ENCODE data around the gene TXNIP. TPM values are rescaled to one million over a fixed set of nuclear protein-coding genes. Genes with fewer than 3 reads are reported as not detected.

Gene TXNIP
- total RNA-seq, 1 donor from 2014 or later = 129 TPM

GRCh38 chr1:145979746-145980456 is 16.5 kb downstream of the TXNIP start:
- no peak overlapping the region for H3K27ac Mint-ChIP-seq
- no peak overlapping the region for H3K4me3 Mint-ChIP-seq
- no peaks in the 10 kb centered on the region for H3K9me3 Mint-ChIP-seq
- TF ChIP-seq CTCF (IDR thresholded peaks at IDR 0.05; ENCODE audit: unreplicated experiment) = no peak
- H3K27me3 Mint-ChIP-seq (ENCODE audit: low read depth) = no peaks in the 10 kb centered on the region
- H3K4me1 Mint-ChIP-seq = peaks cover 8% of the 10 kb centered on the region
- DNase-seq (ENCODE audit: low spot score in 2 of 2, unreplicated experiment in 2 of 2) = no peak
- H3K36me3 Mint-ChIP-seq = no peaks in the 10 kb centered on the region

- H3K4me1 Mint-ChIP-seq = peaks cover 4% of the 10 kb centered on the region
- no peaks in the 10 kb centered on the region for H3K36me3 Mint-ChIP-seq
- H3K27ac Mint-ChIP-seq = no peak overlapping the region
- DNase-seq (ENCODE audit: low spot score in 2 of 2, unreplicated experiment in 2 of 2) = peak; percentile 68 to 77
- no peaks in the 10 kb centered on the region for H3K27me3 Mint-ChIP-seq (ENCODE audit: low read depth)
- TF ChIP-seq CTCF (IDR thresholded peaks at IDR 0.05; ENCODE audit: unreplicated experiment) = no peak
- no peak overlapping the region for H3K4me3 Mint-ChIP-seq
- no peaks in the 10 kb centered on the region for H3K9me3 Mint-ChIP-seq
These were observed 17.3 kb downstream of the TXNIP start for GRCh38 chr1:145978854-145979745.

GRCh38 chr1:145978471-145978853 is 17.9 kb downstream of the TXNIP start:
- DNase-seq (ENCODE audit: low spot score in 2 of 2, unreplicated experiment in 2 of 2) = no peak
- Mint-ChIP-seq H3K4me1 (peaks cover 2% of the 10 kb centered on the region), H3K9me3 (no peaks in the 10 kb centered on the region), H3K27ac (no peak overlapping the region), H3K27me3 (ENCODE audit: low read depth) (no peaks in the 10 kb centered on the region), H3K4me3 (no peak overlapping the region), H3K36me3 (no peaks in the 10 kb centered on the region)
- TF ChIP-seq CTCF (IDR thresholded peaks at IDR 0.05; ENCODE audit: unreplicated experiment) = no peak

GRCh38 chr1:145977486-145978470 is 18.6 kb downstream of the TXNIP start:
- Mint-ChIP-seq H3K4me1 (no peaks in the 10 kb centered on the region), H3K27ac (no peak overlapping the region), H3K4me3 (peak overlapping the region; percentile 56), H3K27me3 (ENCODE audit: low read depth) (no peaks in the 10 kb centered on the region), H3K9me3 (no peaks in the 10 kb centered on the region), H3K36me3 (no peaks in the 10 kb centered on the region)
- peak; percentile 79 for TF ChIP-seq CTCF (IDR thresholded peaks at IDR 0.05; ENCODE audit: unreplicated experiment)
- DNase-seq (ENCODE audit: low spot score in 2 of 2, unreplicated experiment in 2 of 2) = peak; percentile 46 to 66

- no peaks in the 10 kb centered on the region for H3K27me3 Mint-ChIP-seq (ENCODE audit: low read depth)
- no peak for TF ChIP-seq CTCF (IDR thresholded peaks at IDR 0.05; ENCODE audit: unreplicated experiment)
- no peak overlapping the region for H3K4me3 Mint-ChIP-seq
- no peaks in the 10 kb centered on the region for H3K4me1 Mint-ChIP-seq
- no peaks in the 10 kb centered on the region for H3K9me3 Mint-ChIP-seq
- no peaks in the 10 kb centered on the region for H3K36me3 Mint-ChIP-seq
- no peak for DNase-seq (ENCODE audit: low spot score in 2 of 2, unreplicated experiment in 2 of 2)
- H3K27ac Mint-ChIP-seq = no peak overlapping the region
These were observed 19.4 kb downstream of the TXNIP start for GRCh38 chr1:145977016-145977415.

All from mesothelial cell of epicardium (in vitro differentiated cells).